Glutamatergic neuron (in vitro differentiated cells): Measurements from ENCODE around the gene SURF4. TPM values are rescaled to one million over a fixed set of nuclear protein-coding genes. Genes with fewer than 3 reads are reported as not detected.

Experiments used
- DNase-seq: peaks from one replicate; pipeline ENCODE4 v3.0.0; 2022
- H3K27ac Mint-ChIP-seq: one replicate; pipeline ENCODE4 v1.8.0; 2020; ENCODE audit warnings: mild to moderate bottlenecking, mixed read lengths, inconsistent platforms; ENCODE audit not compliant: unreplicated experiment
- H3K27me3 Mint-ChIP-seq: one replicate; pipeline ENCODE4 v1.8.0; 2020; ENCODE audit warnings: mild to moderate bottlenecking, moderate library complexity, mixed read lengths, inconsistent platforms; ENCODE audit not compliant: unreplicated experiment
- H3K36me3 Mint-ChIP-seq: one replicate; pipeline ENCODE4 v1.8.0; 2020; ENCODE audit warnings: mild to moderate bottlenecking, mixed read lengths, inconsistent platforms; ENCODE audit not compliant: unreplicated experiment
- H3K4me1 Mint-ChIP-seq: one replicate; pipeline ENCODE4 v1.8.0; 2020; ENCODE audit warnings: mild to moderate bottlenecking, low read depth, mixed read lengths, inconsistent platforms; ENCODE audit not compliant: unreplicated experiment
- H3K4me3 Mint-ChIP-seq: one replicate; pipeline ENCODE4 v1.8.0; 2020; ENCODE audit warnings: mild to moderate bottlenecking, mixed read lengths, inconsistent platforms; ENCODE audit not compliant: unreplicated experiment
- H3K9me3 Mint-ChIP-seq: one replicate; pipeline ENCODE4 v1.8.0; 2020; ENCODE audit warnings: mild to moderate bottlenecking, moderate library complexity, mixed read lengths, inconsistent platforms; ENCODE audit not compliant: unreplicated experiment
- total RNA-seq: library from RNA; stranded (reverse); fragmentation: NEBNext Ultra II Directional; extraction: Animal tissue kit (Norgen Biotek cat#: 25700); gene quantifications from one replicate; pipeline ENCODE4 v1.2.1, GENCODE V29; 2021; ENCODE audit not compliant: unreplicated experiment
- TF ChIP-seq, protein P1 (sequence below): fragments of 200-600 bp; sonication (generic); IDR thresholded peaks from one replicate; pipeline ENCODE4 v1.5.0; 2021; ENCODE audit not compliant: partially characterized antibody, unreplicated experiment

SURF4 gene
- total RNA-seq, 1 donor from 2014 or later, result 111 TPM

GRCh38 chr9:133353548-133353947 is 22.3 kb downstream of the SURF4 start:
- peaks cover 22% of the 10 kb centered on the region for H3K4me1 Mint-ChIP-seq
- H3K27ac Mint-ChIP-seq, result peak overlapping the region; percentile 78
- H3K36me3 Mint-ChIP-seq, result peaks cover 16% of the 10 kb centered on the region
- DNase-seq, result no peak
- peaks cover 7% of the 10 kb centered on the region for H3K27me3 Mint-ChIP-seq
- TF ChIP-seq, protein P1, sequence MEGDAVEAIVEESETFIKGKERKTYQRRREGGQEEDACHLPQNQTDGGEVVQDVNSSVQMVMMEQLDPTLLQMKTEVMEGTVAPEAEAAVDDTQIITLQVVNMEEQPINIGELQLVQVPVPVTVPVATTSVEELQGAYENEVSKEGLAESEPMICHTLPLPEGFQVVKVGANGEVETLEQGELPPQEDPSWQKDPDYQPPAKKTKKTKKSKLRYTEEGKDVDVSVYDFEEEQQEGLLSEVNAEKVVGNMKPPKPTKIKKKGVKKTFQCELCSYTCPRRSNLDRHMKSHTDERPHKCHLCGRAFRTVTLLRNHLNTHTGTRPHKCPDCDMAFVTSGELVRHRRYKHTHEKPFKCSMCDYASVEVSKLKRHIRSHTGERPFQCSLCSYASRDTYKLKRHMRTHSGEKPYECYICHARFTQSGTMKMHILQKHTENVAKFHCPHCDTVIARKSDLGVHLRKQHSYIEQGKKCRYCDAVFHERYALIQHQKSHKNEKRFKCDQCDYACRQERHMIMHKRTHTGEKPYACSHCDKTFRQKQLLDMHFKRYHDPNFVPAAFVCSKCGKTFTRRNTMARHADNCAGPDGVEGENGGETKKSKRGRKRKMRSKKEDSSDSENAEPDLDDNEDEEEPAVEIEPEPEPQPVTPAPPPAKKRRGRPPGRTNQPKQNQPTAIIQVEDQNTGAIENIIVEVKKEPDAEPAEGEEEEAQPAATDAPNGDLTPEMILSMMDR, result no peak
- H3K9me3 Mint-ChIP-seq, result peaks cover 12% of the 10 kb centered on the region
- H3K4me3 Mint-ChIP-seq, result no peak overlapping the region

- Mint-ChIP-seq H3K4me1 (peaks cover 22% of the 10 kb centered on the region), H3K4me3 (peak overlapping the region; percentile 9), H3K27ac (peak overlapping the region; percentile 55), H3K27me3 (peaks cover 6% of the 10 kb centered on the region), H3K36me3 (peaks cover 17% of the 10 kb centered on the region), H3K9me3 (peaks cover 17% of the 10 kb centered on the region)
- no peak for DNase-seq
- TF ChIP-seq, protein P1, result no peak
These were observed 23.1 kb downstream of the SURF4 start for GRCh38 chr9:133352635-133353340.

DNA sequence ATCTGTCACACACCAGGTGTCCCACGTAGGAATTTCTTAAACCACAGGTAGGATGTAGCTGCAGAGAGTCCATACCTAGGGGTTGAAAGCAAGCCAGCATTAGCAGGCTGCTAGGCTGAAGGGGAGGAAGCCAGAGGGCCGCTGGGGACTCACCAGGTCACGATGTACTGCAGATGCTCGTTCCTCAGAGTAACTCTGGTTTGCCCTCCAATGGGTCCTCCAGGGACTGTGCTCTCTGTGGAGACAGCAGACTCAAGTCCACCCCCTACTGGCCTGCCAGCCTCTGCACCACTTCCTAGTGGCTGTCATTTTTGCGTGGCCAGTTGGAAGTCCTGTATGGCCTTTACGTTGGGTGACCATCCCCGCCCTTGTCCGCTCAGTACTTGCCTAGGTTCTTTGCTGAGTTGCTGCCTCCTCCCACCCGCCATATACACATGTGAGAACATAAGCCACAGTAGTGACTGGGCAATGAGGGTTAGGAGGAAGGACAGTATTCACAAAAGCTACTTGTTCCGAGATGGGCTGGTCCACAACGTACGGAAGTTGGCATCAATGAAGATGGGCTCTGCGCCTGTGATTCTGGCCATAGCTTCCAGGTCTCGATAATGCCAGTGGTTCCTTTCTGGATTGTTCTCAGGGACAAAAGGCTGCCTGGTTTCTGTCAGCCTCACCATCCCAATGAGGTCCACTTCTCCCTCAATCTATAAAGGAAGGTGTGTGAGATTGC is 23.8 kb downstream of the SURF4 start:
- TF ChIP-seq, protein P1, result peak; percentile 37
- Mint-ChIP-seq H3K27me3 (peaks cover 6% of the 10 kb centered on the region), H3K27ac (no peak overlapping the region), H3K4me1 (peaks cover 19% of the 10 kb centered on the region), H3K4me3 (no peak overlapping the region), H3K36me3 (peaks cover 17% of the 10 kb centered on the region), H3K9me3 (peaks cover 17% of the 10 kb centered on the region)
- DNase-seq, result peak; percentile 48

- Mint-ChIP-seq H3K4me1 (peaks cover 24% of the 10 kb centered on the region), H3K4me3 (no peak overlapping the region), H3K27me3 (peaks cover 10% of the 10 kb centered on the region), H3K9me3 (peaks cover 17% of the 10 kb centered on the region), H3K36me3 (peaks cover 17% of the 10 kb centered on the region), H3K27ac (no peak overlapping the region)
- TF ChIP-seq, protein P1, result no peak
- no peak for DNase-seq
These were observed 24.3 kb downstream of the SURF4 start for GRCh38 chr9:133351526-133351907.
